ENCODE data around the gene SLAMF1.

DNA sequence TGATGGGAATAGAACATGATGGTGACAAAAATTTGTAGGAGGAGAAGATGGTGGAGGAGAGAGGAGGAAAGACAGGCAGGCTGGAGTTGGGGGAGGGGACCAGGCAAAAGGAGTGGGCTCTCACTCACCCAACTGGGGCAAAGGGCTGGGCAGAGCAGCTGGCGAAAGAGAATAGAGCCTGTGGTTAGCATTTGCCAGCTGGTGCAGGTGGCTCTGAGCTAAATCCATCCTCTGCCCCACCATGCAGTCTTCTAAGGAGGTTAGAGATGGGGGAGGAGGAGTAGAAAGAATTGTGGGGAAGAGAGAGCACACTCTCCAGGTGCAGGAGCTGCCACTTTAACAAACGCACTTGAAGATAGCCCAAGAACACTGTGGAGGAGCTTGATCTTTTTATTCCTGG lies 27.6 kb upstream of the SLAMF1 start:
- TF ChIP-seq CTCF (IDR thresholded peaks at IDR 0.05), result no peak
- TF ChIP-seq POLR2A (IDR thresholded peaks at IDR 0.05), result no peak
